ENCODE data around the gene GGCX. TPM values are rescaled to one million over a fixed set of nuclear protein-coding genes. Genes with fewer than 3 reads are reported as not detected.
"Not testable (repeated sequence)": the region's sequence is repeated elsewhere in the genome, so short reads cannot be mapped to it uniquely, and the experiment has no call there.

Gene GGCX
- total RNA-seq, 1 donor from 2014 or later: 26.9 TPM

DNA sequence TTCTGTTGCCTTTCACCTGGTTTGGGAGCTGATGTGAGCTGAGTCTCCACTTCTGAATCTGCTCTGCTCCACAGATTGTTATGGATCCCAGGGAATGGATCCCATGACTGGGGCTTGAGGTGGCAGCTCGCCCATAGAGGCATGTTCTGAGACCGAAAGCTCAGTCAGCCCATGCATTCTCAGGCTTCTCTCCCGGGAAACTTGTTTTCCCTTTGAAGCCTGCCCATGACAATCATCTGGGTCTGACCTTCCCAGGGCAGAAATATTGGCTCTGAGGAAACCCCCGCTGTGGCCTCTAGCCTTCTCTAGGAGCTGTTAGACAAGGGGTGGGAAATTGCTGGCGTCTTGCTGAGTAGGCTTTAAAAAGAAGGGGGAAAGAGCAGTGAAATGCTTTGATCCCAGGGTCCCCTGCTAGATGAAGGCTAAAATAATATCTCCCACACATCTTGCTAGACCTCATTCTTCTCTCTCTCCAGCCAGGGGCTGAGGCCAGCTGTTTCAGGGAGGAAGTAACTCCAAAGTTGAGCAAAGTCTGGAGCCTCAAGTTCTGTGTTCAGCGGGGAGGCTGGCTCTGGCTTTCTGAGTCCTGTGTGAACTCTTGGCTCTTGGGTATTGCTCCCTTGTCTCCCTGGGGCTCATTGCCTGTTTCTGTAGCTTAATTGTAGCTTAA is 18.1 kb upstream of the GGCX start:
- intact Hi-C loops (cut with DNase I): no loop called here
- peak; percentile 32 for ATAC-seq
- DNase-seq (ENCODE audit: missing footprints): peak; percentile 81

DNA sequence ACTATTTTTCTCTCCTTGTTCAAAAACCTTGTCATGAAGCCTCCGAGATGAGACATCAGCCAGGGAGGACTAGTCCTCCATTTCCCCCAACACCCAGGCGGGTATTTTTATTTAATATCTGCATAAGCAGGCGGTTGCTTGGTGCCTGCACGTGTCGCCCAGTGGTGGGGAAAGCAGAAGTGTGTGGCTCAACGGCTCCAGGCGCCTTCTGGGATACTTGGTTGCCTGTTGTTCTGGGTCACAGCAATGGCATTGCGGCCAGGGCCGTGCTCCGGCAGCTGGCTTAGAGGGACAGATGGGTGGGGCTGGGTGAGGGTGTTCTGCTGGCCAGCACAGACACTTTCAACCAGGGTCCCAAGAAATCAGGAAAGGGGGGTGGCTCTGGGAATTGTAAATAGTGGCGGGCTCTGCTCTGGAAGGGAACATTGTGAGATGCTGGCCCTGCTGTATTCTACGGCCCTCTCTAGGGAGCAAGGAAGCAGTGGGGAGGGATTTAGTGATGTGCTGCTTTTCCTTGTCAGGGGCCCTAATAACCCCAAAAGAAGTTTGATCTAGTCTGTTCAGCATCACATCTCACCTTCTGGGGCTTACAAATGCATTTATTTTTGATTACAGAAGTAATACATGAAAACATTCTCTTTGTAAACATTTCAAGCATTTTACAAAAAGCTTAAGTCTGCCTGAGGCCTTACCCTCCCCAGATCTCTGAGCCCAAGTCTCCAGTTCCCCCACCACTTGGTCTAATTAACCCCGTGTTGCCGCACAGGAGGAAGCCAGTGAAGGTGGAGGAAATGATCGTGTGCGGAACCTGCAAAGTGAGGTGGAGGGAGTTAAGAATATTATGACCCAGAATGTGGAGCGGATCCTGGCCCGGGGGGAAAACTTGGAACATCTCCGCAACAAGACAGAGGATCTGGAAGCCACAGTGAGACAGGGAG is 17.2 kb upstream of the GGCX start:
- DNase-seq (ENCODE audit: missing footprints) (peak; percentile 86), ATAC-seq (peak; percentile 74)
- intact Hi-C loops (cut with DNase I): no loop called here

DNA sequence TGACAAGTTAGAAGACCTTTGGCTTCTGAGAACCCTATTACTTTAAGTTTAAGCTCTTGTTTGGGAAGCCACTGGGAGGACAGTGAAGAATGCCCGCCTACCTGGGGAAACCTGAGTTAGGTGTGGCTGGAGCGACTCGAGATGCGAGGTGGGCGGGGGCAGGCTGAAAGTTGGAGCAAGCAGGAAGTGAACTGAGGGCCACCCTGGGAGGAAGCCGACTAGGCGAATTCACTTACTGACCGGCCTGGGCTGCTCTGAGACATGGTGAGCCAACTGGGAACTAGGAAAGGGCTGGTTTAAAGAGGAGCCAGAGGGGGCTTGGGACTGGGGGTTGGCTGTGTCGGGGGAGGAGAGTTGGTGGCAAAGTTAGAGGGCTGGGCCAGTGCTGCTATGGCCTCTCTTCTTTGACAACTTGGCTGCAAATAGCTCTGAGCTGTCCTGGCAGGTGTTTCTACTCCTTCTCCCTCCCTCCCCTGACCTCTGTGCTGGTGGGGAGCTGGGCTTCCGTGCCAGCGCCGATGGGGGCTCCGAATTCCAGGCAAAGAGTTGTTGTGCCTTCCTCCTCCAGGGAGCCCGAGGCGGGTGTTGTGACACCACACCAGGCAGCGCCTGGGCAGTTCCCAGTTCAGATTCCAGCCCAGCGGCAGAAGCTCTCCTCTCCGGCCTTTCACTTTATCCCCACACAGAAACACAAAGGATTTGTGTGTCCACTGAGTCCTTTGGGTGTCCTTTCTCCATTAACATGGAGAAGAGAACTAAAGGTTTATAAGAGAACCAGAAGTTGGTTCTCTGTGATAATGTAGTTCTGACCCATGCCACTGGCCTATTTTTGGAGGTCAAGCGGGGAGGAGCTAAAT is 16.3 kb upstream of the GGCX start, which contains the start of gene VAMP8:
VAMP8 (plus strand) TSS at position 201 of the 857 bp plus-strand sequence; CDS start at position 262, 61 bp downstream.
- ATAC-seq (peak; percentile 35), DNase-seq (ENCODE audit: missing footprints) (no peak)
- intact Hi-C loops (cut with DNase I): no loop called here

DNA sequence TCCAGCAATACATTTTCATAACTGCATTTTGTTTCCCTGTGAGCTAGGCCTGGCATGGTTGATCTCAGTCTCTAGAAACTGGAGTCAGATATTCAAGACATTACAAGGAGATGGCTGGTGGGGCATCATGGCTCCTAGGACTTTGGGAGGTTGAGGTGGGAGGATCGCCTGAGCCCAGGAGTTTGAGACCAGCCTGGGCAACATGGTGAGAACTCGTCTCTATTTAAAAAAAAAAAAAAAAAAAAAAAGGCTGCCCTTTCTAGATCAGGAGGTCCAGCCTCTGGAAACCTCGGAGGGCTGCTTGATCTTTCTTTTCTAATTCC is 15.7 kb upstream of the GGCX start:
- no peak for DNase-seq (ENCODE audit: missing footprints)
- intact Hi-C loops (cut with DNase I): no loop called here
- ATAC-seq: no peak

DNA sequence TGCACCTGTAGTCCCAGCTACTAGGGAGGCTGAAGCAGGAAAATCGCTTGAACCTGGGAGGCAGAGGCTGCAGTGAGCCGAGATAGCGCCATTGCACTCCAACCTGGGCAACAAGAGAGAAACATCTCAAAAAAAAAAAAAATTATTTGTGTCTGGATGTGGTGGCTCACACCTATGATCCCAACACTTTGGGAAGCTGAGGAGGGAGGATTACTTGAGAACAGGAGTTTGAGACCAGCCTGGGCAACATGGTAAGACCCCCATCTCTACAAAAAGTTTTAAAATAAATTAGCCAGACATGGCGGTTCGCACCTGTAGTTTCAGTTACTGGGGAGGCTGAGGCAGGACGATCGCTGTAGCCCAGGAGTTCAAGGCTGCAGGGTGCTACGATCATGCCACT is 14.4 kb upstream of the GGCX start:
- intact Hi-C loops (cut with DNase I): no loop called here
- DNase-seq (ENCODE audit: missing footprints) (no peak), ATAC-seq (no peak)

DNA sequence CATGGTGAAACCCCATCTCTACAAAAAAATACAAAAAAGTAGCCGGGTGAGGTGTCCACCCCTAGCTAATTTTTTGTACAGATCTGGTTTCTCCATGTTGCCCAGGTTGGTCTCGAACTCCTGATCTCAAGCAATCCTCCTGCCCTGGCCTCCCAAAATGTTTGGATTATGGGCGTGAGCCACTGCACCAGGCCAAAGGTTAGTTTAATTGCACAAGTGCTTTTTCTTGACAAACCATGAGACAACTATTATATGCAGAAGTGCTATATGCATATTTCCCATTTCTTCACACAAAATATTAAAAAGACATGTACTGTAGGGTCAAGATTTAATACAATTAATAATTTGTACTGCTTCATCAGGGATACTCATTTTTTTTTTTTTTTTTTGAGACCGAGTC is 5.0 kb upstream of the GGCX start:
- ATAC-seq: no peak
- DNase-seq (ENCODE audit: missing footprints): no peak
- intact Hi-C loops (cut with DNase I): no loop called here

DNA sequence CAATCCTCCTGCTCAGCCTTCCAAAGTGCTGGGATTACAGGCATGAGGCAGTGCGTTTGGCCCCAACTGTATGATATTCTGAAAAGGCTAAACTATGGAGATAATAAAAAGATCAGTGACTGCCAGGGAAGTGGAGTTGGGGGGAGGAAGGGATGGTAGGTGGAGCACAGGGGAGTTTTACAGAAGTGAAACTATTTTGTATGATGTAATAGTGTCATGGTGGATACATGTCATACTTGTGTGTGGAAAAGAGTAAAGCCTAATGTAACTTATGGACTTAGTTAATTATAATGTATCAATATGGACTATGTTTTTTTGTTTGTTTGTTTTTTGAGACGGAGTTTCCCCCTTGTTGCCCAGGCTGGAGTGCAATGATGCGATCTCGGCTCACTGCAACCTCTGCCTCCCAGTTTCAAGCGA is 2.9 kb upstream of the GGCX start:
- no peak for DNase-seq (ENCODE audit: missing footprints)
- ATAC-seq: no peak
- intact Hi-C loops (cut with DNase I): loop anchor here (5.0 kb wide), 1 partner anchor 33 kb away; the partner anchor contains the start of gene RNF181

DNA sequence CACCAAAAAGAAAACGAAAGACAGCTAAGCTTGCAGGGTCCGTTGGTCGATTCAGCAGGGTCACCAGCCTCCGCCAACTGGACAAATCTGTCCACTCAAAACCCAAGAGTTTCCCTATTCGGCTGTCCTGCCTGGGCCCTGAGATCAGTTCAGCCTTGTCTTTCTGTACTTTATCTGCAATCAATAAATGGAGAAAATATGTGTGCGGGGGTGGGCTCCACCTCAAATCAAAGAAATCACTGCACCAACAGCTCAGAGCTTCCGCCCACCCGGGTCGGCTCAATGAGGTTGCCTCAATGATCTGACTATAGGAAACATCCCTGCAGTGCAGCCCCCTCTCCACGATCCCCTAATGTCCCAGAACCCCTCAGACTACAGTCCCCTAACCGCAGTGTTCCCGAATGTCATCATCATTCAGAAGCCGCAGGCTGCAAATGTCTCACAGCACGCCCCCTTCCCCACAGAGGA is 447 bp downstream of the GGCX start:
- DNase-seq (ENCODE audit: missing footprints) (no peak), ATAC-seq (peak; percentile 19)
- intact Hi-C loops (cut with DNase I): loop anchor here (5.0 kb wide), 1 partner anchor 36 kb away; the partner anchor contains the start of gene RNF181

DNA sequence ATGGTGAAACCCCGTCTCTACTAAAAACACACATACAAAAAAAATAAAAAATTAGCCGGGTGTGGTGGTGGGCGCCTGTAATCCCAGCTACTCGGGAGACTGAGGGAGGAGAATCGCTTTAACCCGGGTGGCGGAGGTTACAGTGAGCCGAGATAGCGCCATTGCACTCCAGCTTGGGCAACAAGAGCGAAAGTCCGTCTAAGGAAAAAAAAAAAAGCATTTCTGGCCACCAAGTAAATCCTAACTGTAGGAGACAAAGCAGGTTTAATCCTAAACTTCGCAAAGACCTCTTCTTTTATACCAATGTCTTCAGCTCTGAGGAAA is 928 bp downstream of the GGCX start:
- DNase-seq (ENCODE audit: missing footprints); ATAC-seq: not testable (repeated sequence)
- intact Hi-C loops (cut with DNase I): loop anchor here (5.0 kb wide), 1 partner anchor 37 kb away; the partner anchor contains the start of gene RNF181

DNA sequence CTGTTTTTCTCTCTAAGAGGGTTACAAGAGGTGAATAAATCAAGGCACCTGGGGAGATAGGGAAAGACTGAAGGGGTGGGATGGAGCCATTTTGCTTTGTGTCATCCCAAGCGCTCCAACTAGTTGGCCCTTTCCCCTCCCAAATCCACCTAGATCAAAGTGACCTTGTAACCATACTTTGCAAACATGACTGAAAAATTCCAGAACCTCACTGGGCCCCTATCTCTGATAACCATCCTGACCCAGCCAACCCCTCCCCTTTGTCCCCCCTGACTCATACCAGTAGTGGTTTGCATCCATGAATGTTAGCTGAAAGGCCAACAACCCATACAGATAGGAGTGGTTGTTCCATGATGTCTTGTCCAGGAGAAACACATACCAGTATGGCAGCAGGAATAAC is 3.1 kb downstream of the GGCX start:
- ATAC-seq (no peak), DNase-seq (ENCODE audit: missing footprints) (no peak)
- intact Hi-C loops (cut with DNase I): no loop called here

DNA sequence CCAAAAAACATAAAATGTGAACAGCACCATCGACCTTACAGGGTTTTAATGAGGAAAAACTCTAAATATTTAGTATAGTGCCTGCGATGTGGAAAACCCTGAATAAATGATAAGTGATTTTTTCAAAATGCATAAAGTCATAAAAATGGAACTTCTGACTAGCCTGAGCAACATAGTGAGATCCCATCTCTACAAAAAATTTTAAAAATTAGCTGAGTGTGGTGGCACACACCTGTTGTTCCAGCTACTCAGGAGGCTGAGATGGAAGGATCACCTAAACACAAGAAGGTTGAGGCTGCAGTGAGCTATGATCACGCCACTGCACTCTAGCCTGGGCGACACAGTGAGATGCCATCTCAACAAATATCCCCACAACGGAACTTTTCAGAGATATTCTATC is 4.2 kb downstream of the GGCX start:
- DNase-seq (ENCODE audit: missing footprints) (no peak), ATAC-seq (no peak)
- intact Hi-C loops (cut with DNase I): no loop called here

DNA sequence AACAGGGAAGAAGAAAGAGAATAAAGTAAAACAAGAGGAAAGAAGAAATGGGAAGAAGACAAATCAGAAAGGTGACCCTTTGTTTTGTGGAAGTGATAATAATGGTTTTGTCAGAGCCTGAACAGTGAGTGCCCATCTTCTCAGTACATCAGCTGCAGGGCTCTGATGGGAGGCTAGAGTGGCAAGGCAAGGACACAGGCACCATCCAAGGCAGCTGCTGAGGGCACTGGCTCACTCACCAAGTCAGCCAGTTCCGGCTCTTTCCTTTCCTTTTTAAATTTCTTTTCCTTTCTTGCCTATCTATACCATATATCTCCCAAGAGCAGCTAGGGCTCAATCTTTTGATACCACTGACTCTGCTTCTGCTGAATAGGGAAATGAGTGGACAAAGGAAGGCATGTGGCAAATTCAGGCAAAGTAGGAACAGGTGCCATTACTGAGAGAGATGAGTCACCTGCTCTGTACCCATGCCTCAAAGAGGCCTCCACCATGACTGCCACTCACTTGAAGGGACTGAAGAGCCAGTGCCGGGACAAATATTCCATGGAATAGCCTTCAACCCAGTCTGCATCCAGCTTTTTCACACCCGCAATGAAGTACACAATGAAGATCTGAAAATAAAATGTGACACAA is 6.2 kb downstream of the GGCX start:
- DNase-seq (ENCODE audit: missing footprints) (no peak), ATAC-seq (no peak)
- intact Hi-C loops (cut with DNase I): no loop called here

DNA sequence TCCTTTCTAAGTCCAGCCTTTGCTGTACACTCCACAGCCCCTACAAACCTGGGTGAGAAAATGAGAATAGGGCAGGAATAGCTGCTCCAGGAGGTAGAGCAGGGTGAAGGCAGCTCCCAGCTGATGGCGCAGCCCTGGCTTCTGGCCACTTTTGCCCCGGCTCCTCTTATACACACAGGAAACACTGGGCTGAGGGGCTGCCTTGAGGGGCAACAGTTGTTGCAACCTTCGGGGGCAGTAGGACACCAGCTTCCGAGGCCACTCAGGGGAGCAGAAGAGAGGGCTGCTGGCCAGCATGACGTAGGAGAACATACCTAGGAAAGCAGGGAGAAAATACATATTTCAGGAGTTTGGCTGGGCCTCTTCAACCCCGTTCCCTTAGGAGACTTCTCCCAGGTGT is 8.1 kb downstream of the GGCX start:
- ATAC-seq (no peak), DNase-seq (ENCODE audit: missing footprints) (no peak)
- intact Hi-C loops (cut with DNase I): no loop called here

DNA sequence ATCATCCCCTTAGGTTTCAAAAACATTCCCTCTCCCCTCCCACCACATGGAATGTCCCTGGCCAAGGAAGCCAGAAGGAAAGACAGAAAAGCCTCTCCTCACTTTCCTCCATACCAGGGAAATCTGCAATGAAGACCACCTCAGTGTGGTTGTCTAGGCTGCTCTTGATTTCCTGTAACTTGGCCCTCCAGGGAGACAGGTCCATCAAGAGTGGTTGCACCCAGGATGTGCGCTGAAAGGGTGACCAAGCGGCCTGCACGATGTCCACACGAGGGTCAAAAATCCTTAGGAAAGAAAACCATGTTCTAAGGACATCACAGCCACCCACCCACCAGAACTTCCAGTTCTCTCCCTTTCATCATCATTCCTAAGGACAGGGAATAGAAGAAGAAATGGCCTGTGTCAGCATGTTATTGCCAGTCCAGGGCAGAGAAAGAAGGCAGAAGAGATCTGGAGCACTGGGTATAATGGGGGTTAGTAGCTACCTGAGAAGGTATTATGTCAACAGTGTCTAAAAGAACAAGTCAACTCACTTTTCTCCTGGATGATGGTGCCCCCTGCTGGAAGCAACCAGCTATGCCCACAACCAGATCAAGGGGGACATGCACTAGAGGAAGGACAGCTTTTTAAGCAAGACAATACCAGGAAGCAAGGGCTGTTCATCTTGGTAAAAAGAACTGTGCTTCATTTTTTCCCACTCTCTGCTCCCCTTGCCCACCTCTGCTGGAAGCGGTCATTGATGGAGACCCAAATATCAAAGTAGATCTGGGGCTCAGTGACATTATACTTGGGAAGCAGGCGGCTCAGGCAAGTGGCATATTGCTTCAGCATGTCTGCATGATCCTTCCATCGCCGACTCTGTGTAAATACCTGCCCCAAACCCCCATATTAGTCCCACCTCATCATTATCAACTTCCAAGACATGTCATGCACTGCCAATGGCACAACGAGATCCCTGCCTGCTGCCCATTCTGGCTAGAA is 9.3 kb downstream of the GGCX start:
- intact Hi-C loops (cut with DNase I): loop anchor here (1.0 kb wide), 1 partner anchor 132 kb away; no protein-coding TSS in a partner anchor
- ATAC-seq (peak; percentile 67), DNase-seq (ENCODE audit: missing footprints) (peak; percentile 76)

DNA sequence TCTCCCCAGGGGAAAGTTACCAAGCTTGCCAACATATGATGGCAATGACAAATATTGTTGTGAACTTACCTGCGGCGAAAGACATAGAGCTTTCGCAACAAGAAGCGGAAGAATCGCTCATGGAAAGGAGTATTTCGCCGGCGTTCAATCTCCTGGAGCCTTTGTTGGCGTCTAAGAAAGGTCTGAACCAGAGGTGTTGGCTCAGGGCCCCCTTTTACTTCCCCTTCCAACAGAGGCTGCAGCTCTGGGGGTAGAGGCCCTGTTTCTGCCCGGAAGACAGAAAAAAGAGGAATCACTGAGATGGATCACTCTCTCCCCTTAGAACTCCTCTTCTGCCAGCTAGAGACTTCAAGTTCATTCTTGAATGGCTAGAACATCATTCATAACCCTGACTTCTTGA is 10.8 kb downstream of the GGCX start:
- DNase-seq (ENCODE audit: missing footprints): no peak
- intact Hi-C loops (cut with DNase I): no loop called here
- ATAC-seq: no peak

DNA sequence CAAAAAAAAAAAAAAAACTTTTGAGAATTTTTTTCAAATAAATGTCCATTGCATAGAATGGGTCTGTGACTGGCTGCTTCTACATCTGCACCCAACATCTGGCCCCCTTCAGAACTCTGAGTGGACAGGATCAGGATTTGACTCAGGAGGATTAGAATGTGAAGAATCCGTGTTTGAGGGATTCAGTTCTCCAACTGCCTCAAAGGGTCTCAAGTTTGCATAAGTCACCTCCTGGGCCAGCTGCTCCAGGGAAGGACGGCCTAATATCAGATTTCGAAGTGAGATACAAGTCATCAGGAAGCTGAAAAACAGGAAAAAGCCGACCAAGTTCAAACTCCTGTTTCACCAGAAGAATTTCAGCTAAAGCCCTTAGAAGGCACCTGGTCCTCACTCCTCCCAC is 11.5 kb downstream of the GGCX start:
- ATAC-seq: no peak
- intact Hi-C loops (cut with DNase I): no loop called here

DNA sequence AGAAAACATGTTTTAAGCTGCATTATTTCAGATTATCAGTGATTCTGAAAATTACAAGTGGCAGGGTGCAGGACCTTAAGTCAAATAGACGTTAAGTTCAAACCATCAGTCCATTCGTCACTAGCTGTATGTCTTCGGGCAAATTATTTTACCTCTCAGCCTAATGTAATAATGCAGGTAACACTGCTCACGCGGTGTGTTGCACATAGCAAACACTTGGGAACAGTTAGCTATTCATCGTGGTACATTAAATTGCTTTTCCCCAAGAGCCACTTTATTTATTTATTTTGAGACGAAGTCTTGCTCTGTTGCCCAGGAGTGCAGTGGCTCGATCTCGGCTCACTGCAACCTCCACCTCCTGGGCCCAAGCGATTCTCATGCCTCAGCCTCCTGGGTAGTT is 12.2 kb downstream of the GGCX start:
- no peak for DNase-seq (ENCODE audit: missing footprints)
- intact Hi-C loops (cut with DNase I): no loop called here
- ATAC-seq: no peak

More for the DNA sequence above, 11.5 kb downstream of the GGCX start:
- no peak for DNase-seq (ENCODE audit: missing footprints)

DNA sequence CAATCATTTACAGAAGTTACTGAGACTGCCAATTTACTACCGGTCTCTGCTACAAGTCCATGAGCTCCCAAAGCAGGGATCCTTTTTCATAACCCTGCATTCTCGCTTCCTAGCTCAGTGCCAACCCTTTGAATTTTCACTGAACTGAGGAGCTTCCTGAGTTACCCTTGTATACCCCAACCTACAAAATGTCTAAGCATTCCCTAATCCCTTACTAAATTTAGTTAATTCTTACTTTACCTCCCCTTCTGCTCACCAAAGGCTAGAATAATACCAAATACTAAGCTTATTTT is 12.7 kb downstream of the GGCX start:
- no peak for ATAC-seq
- intact Hi-C loops (cut with DNase I): no loop called here
- no peak for DNase-seq (ENCODE audit: missing footprints)
